Neural cell (in vitro differentiated cells): ENCODE results near the gene GCK. TPM values are rescaled to one million over a fixed set of nuclear protein-coding genes. Genes with fewer than 3 reads are reported as not detected.

Experiments
- H2AFZ ChIP-seq: fragments of 200-600, 300-800 bp; sonication (generic), shearing (Covaris generic); 2 replicates; pipeline ENCODE4 v1.6.0; 2014; ENCODE audit warnings: low read depth, mild to moderate bottlenecking, antibody characterized with exemption, low read length, moderate library complexity
- H3F3A ChIP-seq: fragments of 200-600 bp; shearing (Covaris generic); 2 replicates; pipeline ENCODE4 v1.6.1; 2016; ENCODE audit warnings: mild to moderate bottlenecking, moderate library complexity, mixed read lengths, antibody characterized with exemption, low read length; ENCODE audit not compliant: insufficient read depth, poor library complexity, severe bottlenecking
- H3K27ac ChIP-seq: fragments of 200-600, 300-800 bp; sonication (generic), shearing (Covaris generic); 2 replicates; pipeline ENCODE4 v1.5.1; 2014; ENCODE audit warnings: mild to moderate bottlenecking, low read length, moderate library complexity
- H3K27me3 ChIP-seq: fragments of 300-800, 200-600 bp; sonication (generic), shearing (Covaris generic); 2 replicates; pipeline ENCODE4 v1.6.0; 2014; ENCODE audit warnings: mild to moderate bottlenecking, low read depth, low read length, moderate library complexity; ENCODE audit not compliant: insufficient read depth
- H3K36me3 ChIP-seq: fragments of 300-800, 200-600 bp; sonication (generic), shearing (Covaris generic); 2 replicates; pipeline ENCODE4 v1.5.1; 2014; ENCODE audit warnings: mild to moderate bottlenecking, antibody characterized with exemption, low read length, moderate library complexity; ENCODE audit not compliant: insufficient read depth
- H3K4me2 ChIP-seq: fragments of 300-800, 200-600 bp; sonication (generic), shearing (Covaris generic); 2 replicates; pipeline ENCODE4 v1.6.0; 2014; ENCODE audit warnings: mild to moderate bottlenecking, low read length
- H3K4me3 ChIP-seq: fragments of 300-800, 200-600 bp; sonication (generic), shearing (Covaris generic); 2 replicates; pipeline ENCODE4 v1.5.1; 2014; ENCODE audit warnings: mild to moderate bottlenecking, low read length, moderate library complexity
- H3K79me2 ChIP-seq: fragments of 200-600 bp; shearing (Covaris generic); replicated peaks from 2 replicates; pipeline ENCODE4 v1.6.0; 2014; ENCODE audit warnings: mild to moderate bottlenecking, low read length, moderate library complexity; ENCODE audit not compliant: insufficient read depth
- H3K9ac ChIP-seq: fragments of 300-800, 200-600 bp; sonication (generic), shearing (Covaris generic); 2 replicates; pipeline ENCODE4 v1.6.1; 2016; ENCODE audit warnings: mild to moderate bottlenecking, low read length, mixed read lengths
- H3K9me2 ChIP-seq: fragments of 200-600 bp; shearing (Covaris generic); 2 replicates; pipeline ENCODE4 v1.6.1; 2016; ENCODE audit warnings: mild to moderate bottlenecking, low read length, mixed read lengths; ENCODE audit not compliant: insufficient read depth
- H3K9me3 ChIP-seq: fragments of 200-600, 300-800 bp; sonication (generic), shearing (Covaris generic); 2 replicates; pipeline ENCODE4 v1.6.1; 2016; ENCODE audit warnings: mild to moderate bottlenecking, mixed run types, low read length, moderate library complexity, mixed read lengths
- H4K20me1 ChIP-seq: fragments of 200-600 bp; shearing (Covaris generic); 2 replicates; pipeline ENCODE4 v1.6.1; 2016; ENCODE audit warnings: mild to moderate bottlenecking, mixed run types; ENCODE audit not compliant: insufficient read depth
- CTCF ChIP-seq: fragments of 450-650 bp; IDR thresholded peaks from 2 replicates; pipeline ENCODE4 v1.5.1; 2014; ENCODE audit warnings: antibody characterized with exemption, mild to moderate bottlenecking, moderate library complexity; ENCODE audit not compliant: poor library complexity, severe bottlenecking
- EP300 ChIP-seq: fragments of 450-650 bp; conservative IDR thresholded peaks from 2 replicates; pipeline ENCODE4 v1.6.1; 2014; ENCODE audit warnings: antibody characterized with exemption, mild to moderate bottlenecking, moderate library complexity; ENCODE audit not compliant: poor library complexity, severe bottlenecking
- EZH2 ChIP-seq: fragments of 200-600, 300-800 bp; shearing (Covaris generic), sonication (generic); IDR thresholded peaks from 2 replicates; pipeline ENCODE4 v1.6.1; 2014; ENCODE audit warnings: antibody characterized with exemption, low read length, borderline replicate concordance, mild to moderate bottlenecking; ENCODE audit not compliant: insufficient read depth, poor library complexity, severe bottlenecking
- MXI1 ChIP-seq: fragments of 450-650 bp; conservative IDR thresholded peaks from 2 replicates; pipeline ENCODE4 v1.6.1; 2014; ENCODE audit warnings: antibody characterized with exemption, mild to moderate bottlenecking; ENCODE audit not compliant: poor library complexity, severe bottlenecking
- POLR2AphosphoS5 ChIP-seq: IDR thresholded peaks from 2 replicates; pipeline ENCODE4 v1.6.1; 2012
- RAD21 ChIP-seq: fragments of 450-650 bp; conservative IDR thresholded peaks from 2 replicates; pipeline ENCODE4 v1.6.1; 2014; ENCODE audit warnings: antibody characterized with exemption, mild to moderate bottlenecking, moderate library complexity
- SMC3 ChIP-seq: fragments of 450-650 bp; conservative IDR thresholded peaks from 2 replicates; pipeline ENCODE4 v1.6.1; 2014; ENCODE audit warnings: antibody characterized with exemption, mild to moderate bottlenecking, moderate library complexity; ENCODE audit not compliant: poor library complexity
- TAF1 ChIP-seq: IDR thresholded peaks from 2 replicates; pipeline ENCODE4 v1.6.1; 2012; ENCODE audit warnings: low read depth
- polyA plus RNA-seq: library from polyadenylated mRNA; depleted of rRNA; stranded (reverse); fragments of >200 nt; gene quantifications from 2 replicates; pipeline ENCODE4 v1.2.3, GENCODE V29; 2014
- TF ChIP-seq, protein P1 (sequence below): IDR thresholded peaks from 2 replicates; pipeline ENCODE4 v1.6.1; 2012; ENCODE audit warnings: borderline replicate concordance

The GCK gene
- polyA plus RNA-seq, 1 donor from 2014 or later: 7.4 TPM

- H3F3A ChIP-seq: no peaks in the 10 kb centered on the region
- H3K36me3 ChIP-seq: no peaks in the 10 kb centered on the region
- no peak overlapping the region for H3K27ac ChIP-seq
- H4K20me1 ChIP-seq: no peaks in the 10 kb centered on the region
- H3K27me3 ChIP-seq: no peaks in the 10 kb centered on the region
- no peaks in the 10 kb centered on the region for H3K79me2 ChIP-seq
- TF ChIP-seq POLR2AphosphoS5 (no peak), TAF1 (no peak), MXI1 (no peak), CTCF (no peak), SMC3 (no peak), EP300 (no peak), RAD21 (no peak), EZH2 (no peak)
- TF ChIP-seq, protein P1, sequence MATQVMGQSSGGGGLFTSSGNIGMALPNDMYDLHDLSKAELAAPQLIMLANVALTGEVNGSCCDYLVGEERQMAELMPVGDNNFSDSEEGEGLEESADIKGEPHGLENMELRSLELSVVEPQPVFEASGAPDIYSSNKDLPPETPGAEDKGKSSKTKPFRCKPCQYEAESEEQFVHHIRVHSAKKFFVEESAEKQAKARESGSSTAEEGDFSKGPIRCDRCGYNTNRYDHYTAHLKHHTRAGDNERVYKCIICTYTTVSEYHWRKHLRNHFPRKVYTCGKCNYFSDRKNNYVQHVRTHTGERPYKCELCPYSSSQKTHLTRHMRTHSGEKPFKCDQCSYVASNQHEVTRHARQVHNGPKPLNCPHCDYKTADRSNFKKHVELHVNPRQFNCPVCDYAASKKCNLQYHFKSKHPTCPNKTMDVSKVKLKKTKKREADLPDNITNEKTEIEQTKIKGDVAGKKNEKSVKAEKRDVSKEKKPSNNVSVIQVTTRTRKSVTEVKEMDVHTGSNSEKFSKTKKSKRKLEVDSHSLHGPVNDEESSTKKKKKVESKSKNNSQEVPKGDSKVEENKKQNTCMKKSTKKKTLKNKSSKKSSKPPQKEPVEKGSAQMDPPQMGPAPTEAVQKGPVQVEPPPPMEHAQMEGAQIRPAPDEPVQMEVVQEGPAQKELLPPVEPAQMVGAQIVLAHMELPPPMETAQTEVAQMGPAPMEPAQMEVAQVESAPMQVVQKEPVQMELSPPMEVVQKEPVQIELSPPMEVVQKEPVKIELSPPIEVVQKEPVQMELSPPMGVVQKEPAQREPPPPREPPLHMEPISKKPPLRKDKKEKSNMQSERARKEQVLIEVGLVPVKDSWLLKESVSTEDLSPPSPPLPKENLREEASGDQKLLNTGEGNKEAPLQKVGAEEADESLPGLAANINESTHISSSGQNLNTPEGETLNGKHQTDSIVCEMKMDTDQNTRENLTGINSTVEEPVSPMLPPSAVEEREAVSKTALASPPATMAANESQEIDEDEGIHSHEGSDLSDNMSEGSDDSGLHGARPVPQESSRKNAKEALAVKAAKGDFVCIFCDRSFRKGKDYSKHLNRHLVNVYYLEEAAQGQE: no peak
- no peaks in the 10 kb centered on the region for H3K9me2 ChIP-seq
- no peak overlapping the region for H2AFZ ChIP-seq
- H3K4me2 ChIP-seq: no peak overlapping the region
- H3K9ac ChIP-seq: no peak overlapping the region
- H3K4me3 ChIP-seq: no peak overlapping the region
- no peaks in the 10 kb centered on the region for H3K9me3 ChIP-seq
Observed at GRCh38 chr7:44136731-44137130, 52.5 kb downstream of the GCK start.

GRCh38 chr7:44134943-44135628, 54.2 kb downstream of the GCK start:
- H2AFZ ChIP-seq: no peak overlapping the region
- no peak overlapping the region for H3K27ac ChIP-seq

More at GRCh38 chr7:44134943-44135628, 54.2 kb downstream of the GCK start:
- TF ChIP-seq EZH2: no peak
- no peak for TF ChIP-seq CTCF
- no peak for TF ChIP-seq TAF1
- no peak for TF ChIP-seq POLR2AphosphoS5
- no peaks in the 10 kb centered on the region for H3K9me3 ChIP-seq
- no peaks in the 10 kb centered on the region for H3K79me2 ChIP-seq
- H3K27me3 ChIP-seq: no peaks in the 10 kb centered on the region
- H3K4me3 ChIP-seq: no peak overlapping the region
- H3K9me2 ChIP-seq: no peaks in the 10 kb centered on the region
- H4K20me1 ChIP-seq: no peaks in the 10 kb centered on the region
- H3K9ac ChIP-seq: no peak overlapping the region
- no peaks in the 10 kb centered on the region for H3F3A ChIP-seq
- no peaks in the 10 kb centered on the region for H3K36me3 ChIP-seq
- H3K4me2 ChIP-seq: no peak overlapping the region
